ENCODE results near the gene TSFM. TPM values are rescaled to one million over a fixed set of nuclear protein-coding genes. Genes with fewer than 3 reads are reported as not detected.

Gene TSFM
- total and polyA plus RNA-seq, 11 donors = 37.6 to 80.8 (median 45.4) TPM

GRCh38 chr12:57775563-57776246, 6.9 kb upstream of the TSFM start:
- Histone ChIP-seq H3K4me1 (peaks cover 0 to 27% (median 15%) of the 10 kb centered on the region in 12 donors), H3K27me3 (no peaks in the 10 kb centered on the region), H3K9me3 (no peaks in the 10 kb centered on the region), H3K27ac (no peak overlapping the region), H3K36me3 (peaks cover 0 to 23% (median 6%) of the 10 kb centered on the region in 9 donors), H3K4me3 (no peak overlapping the region)
- WGBS, 4 donors = 76 to 85% (median 83%) methylated on average over 4 of the region's 4 CpGs
- intact Hi-C loops (cut with DNase I) = no loop called here
- TF ChIP-seq CTCF (IDR thresholded peaks at IDR 0.05) (no peak), POLR2A (IDR thresholded peaks at IDR 0.05) (no peak)
- ATAC-seq (no peak), DNase-seq (no peak)

GRCh38 chr12:57776247-57776587, 6.4 kb upstream of the TSFM start:
- peaks cover 0 to 27% (median 11%) of the 10 kb centered on the region in 12 donors for H3K4me1 ChIP-seq
- H3K4me3 ChIP-seq = no peak overlapping the region
- DNase-seq = no peak
- H3K27me3 ChIP-seq = no peaks in the 10 kb centered on the region
- no peaks in the 10 kb centered on the region for H3K9me3 ChIP-seq
- peaks cover 0 to 26% (median 6%) of the 10 kb centered on the region in 9 donors for H3K36me3 ChIP-seq
- WGBS, 4 donors = 87 to 92% (median 89%) methylated on average over 2 of the region's 2 CpGs
- no peak overlapping the region for H3K27ac ChIP-seq
- TF ChIP-seq CTCF (IDR thresholded peaks at IDR 0.05) = no peak
- TF ChIP-seq POLR2A (IDR thresholded peaks at IDR 0.05) = no peak
- intact Hi-C loops (cut with DNase I) = no loop called here
- ATAC-seq = no peak

- intact Hi-C loops (cut with DNase I) = no loop called here
- 88 to 93% (median 90%) methylated on average over 7 of the region's 7 CpGs for WGBS, 4 donors
These were observed 5.2 kb upstream of the TSFM start for GRCh38 chr12:57777367-57777766.

GRCh38 chr12:57777911-57778310, 4.7 kb upstream of the TSFM start:
- Histone ChIP-seq H3K36me3 (peaks cover 0 to 26% (median 6%) of the 10 kb centered on the region in 9 donors), H3K27me3 (no peaks in the 10 kb centered on the region), H3K27ac (no peak overlapping the region), H3K9me3 (no peaks in the 10 kb centered on the region), H3K4me3 (no peak overlapping the region), H3K4me1 (peaks cover 0 to 34% (median 8%) of the 10 kb centered on the region in 12 donors)
- WGBS, 4 donors = 92 to 98% (median 95%) methylated on average over 7 of the region's 7 CpGs
- TF ChIP-seq CTCF (IDR thresholded peaks at IDR 0.05) = no peak
- ATAC-seq (no peak), DNase-seq (no peak)
- intact Hi-C loops (cut with DNase I) = no loop called here

More at GRCh38 chr12:57777367-57777766, 5.2 kb upstream of the TSFM start:
- H3K27ac ChIP-seq = no peak overlapping the region
- H3K27me3 ChIP-seq = no peaks in the 10 kb centered on the region
- ATAC-seq = no peak
- H3K9me3 ChIP-seq = no peaks in the 10 kb centered on the region
- H3K4me3 ChIP-seq = no peak overlapping the region
- peaks cover 0 to 26% (median 6%) of the 10 kb centered on the region in 9 donors for H3K36me3 ChIP-seq
- DNase-seq = no peak
- TF ChIP-seq CTCF (IDR thresholded peaks at IDR 0.05) = no peak
- no peak for TF ChIP-seq POLR2A (IDR thresholded peaks at IDR 0.05)
- peaks cover 0 to 35% (median 8%) of the 10 kb centered on the region in 12 donors for H3K4me1 ChIP-seq
